Gastrocnemius medialis (tissue), 4 donors: Measurements from ENCODE around the gene ZNF407.

Experiments
- POLR2A ChIP-seq, 2 donors: fragments of 450-650 bp; IDR thresholded peaks; one replicate each; pipeline ENCODE4 v1.6.1; 2017; ENCODE audit warnings: antibody characterized with exemption in 2 of 2, mild to moderate bottlenecking in 2 of 2, moderate library complexity in 2 of 2
- TF ChIP-seq, protein P1 (sequence below), 5 experiments: fragments of 450-650 bp in 3 of 5; fragments of 200-600 bp in 2 of 5; sonication (generic) in 2 of 5; IDR thresholded peaks in 4 of 5; conservative IDR thresholded peaks in 1 of 5; 1 replicate in 4 of 5; 2 replicates in 1 of 5; pipeline ENCODE4 v1.5.1; 2016 to 2019; ENCODE audit warnings: antibody characterized with exemption in 5 of 5, mild to moderate bottlenecking in 3 of 5, moderate library complexity in 3 of 5

DNA sequence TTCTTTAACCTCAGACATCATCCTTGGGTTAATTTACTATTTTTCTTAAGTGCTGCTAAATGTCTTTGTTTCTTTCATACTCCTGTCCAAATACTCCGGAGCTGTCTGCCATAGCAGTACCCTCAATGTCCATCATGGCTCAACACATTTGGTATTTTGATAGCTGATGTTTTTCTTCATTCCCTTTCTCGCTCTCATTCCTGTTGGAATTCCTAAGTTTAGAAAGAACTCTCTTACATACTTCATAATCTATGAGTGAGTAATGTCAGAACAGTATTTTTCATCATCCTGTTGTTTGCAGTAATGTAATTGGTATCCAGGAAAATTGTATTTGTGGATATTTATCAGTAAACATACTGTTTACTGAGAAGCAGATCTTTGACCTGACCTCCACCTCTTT is 328.4 kb downstream of the ZNF407 start:
- TF ChIP-seq, protein P1, sequence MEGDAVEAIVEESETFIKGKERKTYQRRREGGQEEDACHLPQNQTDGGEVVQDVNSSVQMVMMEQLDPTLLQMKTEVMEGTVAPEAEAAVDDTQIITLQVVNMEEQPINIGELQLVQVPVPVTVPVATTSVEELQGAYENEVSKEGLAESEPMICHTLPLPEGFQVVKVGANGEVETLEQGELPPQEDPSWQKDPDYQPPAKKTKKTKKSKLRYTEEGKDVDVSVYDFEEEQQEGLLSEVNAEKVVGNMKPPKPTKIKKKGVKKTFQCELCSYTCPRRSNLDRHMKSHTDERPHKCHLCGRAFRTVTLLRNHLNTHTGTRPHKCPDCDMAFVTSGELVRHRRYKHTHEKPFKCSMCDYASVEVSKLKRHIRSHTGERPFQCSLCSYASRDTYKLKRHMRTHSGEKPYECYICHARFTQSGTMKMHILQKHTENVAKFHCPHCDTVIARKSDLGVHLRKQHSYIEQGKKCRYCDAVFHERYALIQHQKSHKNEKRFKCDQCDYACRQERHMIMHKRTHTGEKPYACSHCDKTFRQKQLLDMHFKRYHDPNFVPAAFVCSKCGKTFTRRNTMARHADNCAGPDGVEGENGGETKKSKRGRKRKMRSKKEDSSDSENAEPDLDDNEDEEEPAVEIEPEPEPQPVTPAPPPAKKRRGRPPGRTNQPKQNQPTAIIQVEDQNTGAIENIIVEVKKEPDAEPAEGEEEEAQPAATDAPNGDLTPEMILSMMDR (IDR thresholded peaks at IDR 0.05 in 4 of 5, conservative IDR thresholded peaks at IDR 0.05 in 1 of 5), result no peak
- TF ChIP-seq POLR2A (IDR thresholded peaks at IDR 0.05), result no peak
